GM18873 (cell line): ENCODE measurements around the gene LENG9.
"Not testable (repeated sequence)": the region's sequence is repeated elsewhere in the genome, so short reads cannot be mapped to it uniquely, and the experiment has no call there.

ENCODE experiments used
- ATAC-seq: cut with Tn5 transposase; IDR thresholded peaks from one replicate; pipeline ENCODE4 v1.9.1; 2021; ENCODE audit warnings: mild to moderate bottlenecking, moderate library complexity, moderate number of reproducible peaks; ENCODE audit not compliant: unreplicated experiment, low FRiP score

The LENG9 gene

DNA sequence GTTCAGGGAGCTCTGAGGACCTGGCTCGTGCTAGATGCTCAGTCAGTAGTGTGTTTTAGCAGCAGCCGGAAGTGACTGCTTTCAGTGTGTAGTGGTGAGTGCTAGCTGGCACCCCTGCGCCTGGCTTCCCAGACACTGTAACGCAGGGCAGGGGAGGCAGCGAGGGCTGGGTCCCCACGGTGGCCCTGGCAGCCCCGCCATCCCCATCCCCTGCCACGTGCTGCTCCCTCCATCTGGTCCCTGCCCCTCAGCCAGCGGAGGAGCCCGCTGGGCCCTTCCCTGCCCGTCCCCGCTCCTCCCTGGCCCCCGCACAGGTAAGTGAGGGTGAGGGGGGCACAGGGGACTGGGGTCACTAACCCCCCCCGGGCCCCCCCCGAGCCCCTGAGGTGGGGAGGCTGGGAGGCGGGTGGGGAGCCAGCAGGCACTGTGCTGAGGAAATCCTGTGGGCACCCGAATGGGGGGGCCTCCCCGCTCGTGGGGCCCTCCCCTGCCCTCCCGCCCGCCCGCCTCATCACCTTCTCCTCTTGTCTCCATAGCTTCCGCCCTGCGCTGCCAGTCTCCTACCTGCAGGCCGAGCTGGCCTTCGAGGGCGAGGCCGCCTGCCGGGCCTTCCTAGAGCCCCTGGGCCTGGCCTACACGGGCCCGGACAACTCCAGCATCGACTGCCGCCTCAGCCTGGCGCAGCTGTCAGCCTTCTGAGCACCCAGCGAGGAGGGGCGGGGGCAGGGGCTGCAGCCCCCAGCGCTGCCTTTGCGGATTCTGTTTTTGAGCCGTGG lies 3.2 kb downstream of the LENG9 start:
- no peak for ATAC-seq

DNA sequence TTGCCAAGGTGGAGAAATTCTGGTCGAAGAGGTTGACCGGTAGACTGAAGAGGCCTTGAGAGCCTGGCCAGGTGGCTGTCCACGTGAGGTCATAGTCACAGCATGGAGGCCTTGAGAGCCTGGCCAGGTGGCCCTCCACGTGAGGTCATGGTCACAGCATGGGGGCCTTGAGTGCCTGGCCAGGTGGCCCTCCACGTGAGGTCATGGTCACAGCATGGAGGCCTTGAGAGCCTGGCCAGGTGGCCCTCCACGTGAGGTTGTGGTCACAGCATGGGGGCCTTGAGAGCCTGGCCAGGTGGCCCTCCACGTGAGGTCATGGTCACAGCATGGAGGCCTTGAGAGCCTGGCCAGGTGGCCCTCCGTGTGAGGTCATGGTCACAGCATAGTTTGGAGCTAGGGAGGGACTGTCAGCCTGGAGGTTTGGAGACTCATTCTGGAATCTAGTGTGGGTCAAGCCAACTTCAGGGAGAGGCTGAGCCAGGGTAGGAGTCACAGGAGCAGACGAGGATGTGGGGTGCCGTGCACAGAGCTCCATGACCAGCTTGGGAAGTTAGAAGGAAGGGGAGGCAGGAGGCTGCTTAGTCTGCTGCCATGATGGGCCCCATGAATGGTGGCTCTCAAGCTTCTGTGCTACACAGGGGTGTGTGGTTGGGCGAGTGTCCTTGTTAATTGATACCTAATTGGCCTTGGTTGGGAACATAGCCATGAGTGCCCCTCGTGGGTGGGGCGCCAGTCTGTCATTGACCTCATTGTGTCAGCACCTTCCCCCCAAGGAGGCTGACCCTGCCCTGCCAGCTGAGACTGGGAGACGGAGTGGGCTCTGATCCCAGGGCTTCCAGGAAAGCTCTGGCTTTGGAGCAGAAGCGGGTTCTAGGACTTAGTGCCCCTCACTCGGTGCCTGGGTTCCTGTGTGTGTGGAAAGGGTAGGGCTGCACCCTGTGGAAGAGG lies 4.0 kb downstream of the LENG9 start:
- no peak for ATAC-seq

- ATAC-seq, result no peak
Observed at GRCh38 chr19:54458648-54459281, 4.8 kb downstream of the LENG9 start.

GRCh38 chr19:54457773-54458647 lies 5.6 kb downstream of the LENG9 start:
- ATAC-seq, result no peak

DNA sequence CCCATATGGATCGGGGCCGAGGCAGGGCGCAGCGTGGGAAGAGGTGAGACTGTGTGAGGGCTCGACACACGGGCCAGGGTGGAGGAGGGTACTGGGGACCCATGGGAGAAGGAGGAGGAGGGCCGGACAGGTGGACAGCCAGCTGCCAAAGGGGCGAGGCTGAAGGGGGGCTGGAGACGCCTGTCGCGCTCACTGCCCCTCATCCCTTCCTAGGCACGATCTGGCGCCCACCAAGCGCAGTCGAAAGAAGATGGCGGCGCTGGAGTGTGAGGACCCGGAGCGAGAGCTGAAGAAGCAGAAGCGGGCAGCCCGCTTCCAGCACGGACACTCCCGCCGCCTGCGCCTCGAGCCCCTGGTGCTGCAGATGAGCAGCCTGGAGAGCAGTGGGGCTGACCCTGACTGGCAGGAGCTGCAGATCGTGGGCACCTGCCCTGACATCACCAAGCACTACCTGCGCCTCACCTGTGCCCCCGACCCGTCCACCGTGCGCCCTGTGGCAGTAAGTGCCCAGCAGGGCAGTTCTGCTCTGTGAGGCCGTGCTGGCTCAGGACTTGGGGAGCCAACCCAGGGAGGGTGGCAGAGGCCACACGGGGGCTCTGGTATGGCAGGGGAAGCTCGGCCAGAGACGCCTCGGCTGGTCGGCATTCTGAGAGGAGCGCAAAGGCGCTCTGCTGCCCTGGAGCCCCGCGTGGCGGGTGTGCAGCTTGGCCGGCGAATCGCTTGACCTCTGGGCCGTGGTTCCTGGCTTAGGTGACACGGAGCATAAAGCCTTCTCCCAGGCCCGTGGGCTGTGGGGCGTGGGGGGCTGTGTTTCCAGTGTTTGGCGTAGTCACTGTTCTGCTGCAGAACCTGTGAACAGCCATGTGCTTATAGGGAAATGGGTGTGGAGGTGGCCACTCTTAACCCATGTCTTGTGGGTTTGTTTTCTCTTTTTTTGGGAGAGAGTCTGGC lies 6.9 kb downstream of the LENG9 start:
- no peak for ATAC-seq

DNA sequence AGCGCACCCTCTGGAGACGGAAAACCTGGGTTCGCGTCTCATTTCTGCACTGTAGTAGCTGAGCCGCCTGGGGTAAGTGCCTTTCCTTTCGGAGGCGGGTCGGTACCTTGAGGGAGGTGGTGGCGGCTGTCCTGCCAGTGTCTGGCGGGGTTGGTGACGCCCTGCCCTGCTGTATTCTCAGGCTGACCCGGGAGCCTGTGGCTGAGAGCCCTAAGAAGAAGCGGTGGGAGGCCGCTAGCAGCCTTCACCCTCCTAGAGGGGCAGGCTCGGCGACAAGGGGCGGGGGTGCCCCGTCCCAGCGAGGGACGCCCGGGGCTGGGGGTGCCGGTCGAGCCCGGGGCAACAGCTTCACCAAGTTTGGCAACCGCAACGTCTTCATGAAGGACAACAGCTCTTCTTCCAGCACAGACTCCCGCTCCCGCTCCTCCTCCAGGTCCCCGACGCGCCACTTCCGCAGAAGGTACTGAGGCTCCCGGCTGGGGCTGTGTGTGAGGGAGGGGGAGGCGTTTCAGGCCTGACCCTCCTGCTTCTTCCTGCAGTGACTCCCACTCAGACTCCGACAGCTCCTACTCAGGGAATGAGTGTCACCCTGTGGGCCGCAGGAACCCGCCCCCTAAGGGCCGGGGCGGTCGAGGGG lies 7.7 kb downstream of the LENG9 start:
- ATAC-seq, result no peak

DNA sequence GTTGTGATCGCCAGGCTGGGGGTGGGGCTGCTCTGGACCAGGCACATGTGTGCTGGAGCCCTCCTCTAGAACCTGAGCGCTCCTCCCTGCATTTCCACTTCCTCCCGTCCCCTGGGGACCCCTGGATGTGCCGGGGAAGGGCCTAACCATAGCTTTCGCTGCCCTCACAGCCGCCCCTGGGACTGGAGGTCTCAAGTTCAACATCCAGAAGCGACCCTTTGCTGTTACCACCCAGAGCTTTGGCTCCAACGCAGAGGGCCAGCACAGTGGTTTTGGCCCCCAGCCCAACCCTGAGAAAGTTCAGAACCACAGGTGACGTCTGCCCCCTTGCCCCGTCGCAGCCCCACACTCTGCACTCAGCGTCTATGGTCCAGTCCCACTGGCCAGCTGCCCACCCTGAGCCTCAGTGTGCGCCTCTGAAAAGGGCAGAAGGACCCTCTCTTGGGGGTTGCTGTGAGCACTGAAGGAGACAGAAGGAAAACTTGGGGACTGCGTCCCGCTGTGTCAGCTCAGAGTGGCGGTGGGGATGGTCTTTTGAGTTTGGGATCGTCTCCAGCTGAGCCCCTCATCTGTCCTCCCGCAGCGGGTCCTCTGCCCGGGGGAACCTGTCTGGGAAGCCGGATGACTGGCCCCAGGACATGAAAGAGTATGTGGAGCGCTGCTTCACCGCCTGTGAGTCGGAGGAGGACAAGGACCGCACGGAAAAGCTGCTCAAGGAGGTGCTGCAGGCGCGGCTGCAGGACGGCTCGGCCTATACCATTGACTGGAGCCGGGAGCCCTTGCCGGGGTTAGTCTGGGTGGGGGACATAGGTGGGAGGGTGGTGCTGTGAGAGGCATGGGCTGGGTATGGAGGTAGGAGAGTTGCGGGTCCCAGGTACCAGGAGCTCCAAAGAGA lies 8.6 kb downstream of the LENG9 start:
- ATAC-seq, result no peak

DNA sequence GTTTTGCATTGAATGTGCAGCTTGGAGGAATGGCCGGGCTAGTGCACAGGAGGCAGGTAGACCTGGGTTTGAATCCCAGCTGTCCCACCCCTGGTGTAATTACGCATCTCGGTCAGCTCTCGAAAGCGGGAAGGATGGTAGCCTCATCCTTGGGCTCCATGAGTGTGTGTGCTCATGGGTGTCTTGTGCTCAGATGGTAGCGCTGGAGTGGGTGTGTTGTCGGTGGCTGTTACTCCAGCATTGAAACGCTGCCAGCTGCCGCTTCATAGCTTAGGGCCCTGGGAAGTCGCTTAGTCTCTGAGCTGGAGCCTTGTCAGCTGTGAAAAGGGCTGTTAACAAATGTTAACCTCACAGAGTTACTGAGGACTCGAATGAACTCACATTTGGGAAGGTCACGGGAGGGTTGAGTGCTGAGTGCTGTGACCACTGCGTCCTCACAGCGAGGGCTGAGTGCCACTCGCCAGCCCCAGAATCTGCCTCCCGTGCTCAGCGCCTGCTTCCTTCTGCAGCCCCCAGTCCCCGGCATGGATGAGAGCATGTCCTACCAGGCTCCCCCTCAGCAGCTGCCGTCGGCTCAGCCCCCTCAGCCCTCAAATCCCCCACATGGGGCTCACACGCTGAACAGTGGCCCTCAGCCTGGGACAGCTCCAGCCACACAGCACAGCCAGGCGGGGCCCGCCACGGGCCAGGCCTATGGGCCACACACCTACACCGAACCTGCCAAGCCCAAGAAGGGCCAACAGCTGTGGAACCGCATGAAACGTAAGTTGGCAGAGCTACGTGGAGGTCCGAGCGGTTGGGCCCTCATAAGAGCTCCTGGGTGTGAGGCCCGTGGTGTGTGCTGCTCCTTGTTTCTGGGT lies 9.4 kb downstream of the LENG9 start:
- no peak for ATAC-seq

DNA sequence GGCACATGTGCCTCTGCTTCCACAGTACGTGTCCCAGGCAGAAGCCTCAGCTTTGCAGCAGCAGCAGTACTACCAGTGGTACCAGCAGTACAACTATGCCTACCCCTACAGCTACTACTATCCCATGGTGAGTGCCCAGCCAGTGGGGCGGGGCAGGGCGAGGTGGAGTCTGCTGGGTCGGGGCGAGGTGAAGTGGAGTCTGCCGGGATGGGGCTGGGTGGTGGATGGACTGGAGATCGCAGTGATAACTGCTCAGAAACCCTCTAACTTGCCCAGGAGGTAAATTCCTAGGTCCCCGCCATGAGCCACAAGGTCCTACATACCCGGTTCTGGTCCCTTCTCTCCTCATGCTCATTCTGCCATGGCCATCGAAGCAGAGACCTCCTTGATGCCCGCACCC lies 11.0 kb downstream of the LENG9 start:
- no peak for ATAC-seq

DNA sequence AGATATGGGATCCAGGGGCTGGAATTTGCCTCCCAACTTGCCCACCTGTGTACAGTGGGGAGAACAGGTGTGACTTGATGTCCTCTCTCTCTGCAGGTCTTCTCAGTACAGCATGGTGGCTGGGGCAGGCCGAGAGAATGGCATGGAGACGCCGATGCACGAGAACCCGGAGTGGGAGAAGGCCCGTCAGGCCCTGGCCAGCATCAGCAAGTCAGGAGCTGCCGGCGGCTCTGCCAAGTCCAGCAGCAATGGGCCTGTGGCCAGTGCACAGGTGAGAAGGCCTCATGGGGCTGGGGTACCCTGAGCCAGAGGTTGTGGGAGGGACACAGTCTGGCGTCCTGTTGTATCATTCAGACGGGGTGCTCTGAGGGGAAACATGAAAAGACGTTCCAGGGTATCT lies 11.6 kb downstream of the LENG9 start:
- ATAC-seq, result no peak

- no peak for ATAC-seq
Observed at GRCh38 chr19:54451331-54451871, 12.2 kb downstream of the LENG9 start.

DNA sequence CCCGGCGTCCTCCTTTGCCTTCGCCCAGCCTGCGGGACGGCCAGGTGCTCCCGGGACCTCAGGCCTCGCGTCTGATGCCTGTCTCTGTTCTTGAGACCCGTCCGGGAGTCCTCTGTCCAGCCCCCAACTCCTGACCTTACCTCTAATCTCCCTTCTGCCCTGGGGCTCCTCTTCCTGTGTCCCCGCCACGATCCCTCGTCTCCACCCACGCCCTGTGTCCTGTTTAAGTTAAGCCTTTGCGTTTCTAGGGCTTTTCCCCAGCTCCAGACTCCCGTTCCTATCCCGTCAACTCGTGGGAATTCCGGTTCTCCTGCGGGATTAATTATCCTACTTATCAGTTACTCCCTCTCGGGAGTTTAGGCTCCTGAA lies 13.9 kb downstream of the LENG9 start:
- no peak for ATAC-seq

GRCh38 chr19:54448774-54449700 lies 14.5 kb downstream of the LENG9 start, which contains the start of gene LENG8:
TSS of gene LENG8 (plus strand) at chr19:54449199. CDS start at chr19:54451345, 2,146 bp downstream.
- peak; percentile 78 for ATAC-seq

- no peak for ATAC-seq
Observed at GRCh38 chr19:54448040-54448773, 15.4 kb downstream of the LENG9 start.

DNA sequence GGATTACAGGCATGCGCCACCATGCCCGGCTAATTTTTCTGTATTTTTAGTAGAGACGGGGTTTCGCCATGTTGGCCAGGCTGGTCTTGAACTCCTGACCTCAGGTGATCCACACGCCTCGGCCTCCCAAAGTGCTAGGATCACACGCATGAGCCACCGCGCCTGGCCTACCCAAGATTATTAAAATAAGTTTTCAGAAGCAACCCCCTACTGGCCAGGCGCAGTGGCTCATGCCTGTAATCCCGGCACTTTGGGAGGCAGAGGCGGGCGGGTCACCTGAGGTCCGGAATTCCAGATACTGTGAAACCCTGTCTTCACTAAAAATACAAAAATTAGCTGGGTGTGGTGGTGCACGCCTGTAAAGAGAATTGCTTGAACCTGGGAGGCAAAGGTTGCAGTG lies 17.2 kb downstream of the LENG9 start:
- ATAC-seq, result not testable (repeated sequence)
